H1 (cell line): ENCODE measurements around the gene DDX59. TPM values are rescaled to one million over a fixed set of nuclear protein-coding genes. Genes with fewer than 3 reads are reported as not detected.

Experiments
- CBX5 ChIP-seq: fragments of 300-800, 300-1000 bp; sonication (generic); IDR thresholded peaks from 2 replicates; pipeline ENCODE4 v1.7.1; 2016; ENCODE audit warnings: antibody characterized with exemption, low read length, low read depth
- CBX8 ChIP-seq: fragments of 300-800, 300-1000 bp; sonication (generic); IDR thresholded peaks from 2 replicates; pipeline ENCODE4 v1.7.1; 2016; ENCODE audit warnings: low read depth, low read length, borderline replicate concordance
- CEBPB ChIP-seq: IDR thresholded peaks from 2 replicates; pipeline ENCODE4 v1.6.1; 2012; ENCODE audit warnings: low read depth, low read length
- CHD1 ChIP-seq: IDR thresholded peaks from 2 replicates; pipeline ENCODE4 v1.6.1; 2012; ENCODE audit warnings: low read depth, low read length, improper control_type of control experiment
- CHD7 ChIP-seq: fragments of 300-600 bp; sonication (generic); IDR thresholded peaks from 2 replicates; pipeline ENCODE4 v1.7.1; 2012; ENCODE audit warnings: low read length, moderate library complexity, mild to moderate bottlenecking, inconsistent platforms; ENCODE audit not compliant: insufficient replicate concordance
- GTF2F1 ChIP-seq: IDR thresholded peaks from 2 replicates; pipeline ENCODE4 v1.6.1; 2012; ENCODE audit warnings: low read depth, low read length, improper control_type of control experiment, borderline replicate concordance
- KDM5A ChIP-seq: fragments of 200-600 bp; IDR thresholded peaks from 2 replicates; pipeline ENCODE4 v1.7.1; 2012; ENCODE audit warnings: mild to moderate bottlenecking, low read length, inconsistent platforms, mixed read lengths
- NRF1 ChIP-seq: IDR thresholded peaks from 2 replicates; pipeline ENCODE4 v1.6.1; 2011; ENCODE audit warnings: mild to moderate bottlenecking, low read depth, low read length, improper control_type of control experiment
- RFX5 ChIP-seq: IDR thresholded peaks from 2 replicates; pipeline ENCODE4 v1.6.1; 2011; ENCODE audit warnings: low read depth, low read length, improper control_type of control experiment, borderline replicate concordance
- SP2 ChIP-seq: IDR thresholded peaks from 2 replicates; pipeline ENCODE4 v1.6.1; 2012; ENCODE audit warnings: mild to moderate bottlenecking, low read length, inconsistent platforms
- SP4 ChIP-seq: IDR thresholded peaks from 2 replicates; pipeline ENCODE4 v1.6.1; 2012; ENCODE audit warnings: low read length, inconsistent platforms
- polyA plus RNA-seq, 7 experiments: library from polyadenylated mRNA; depleted of rRNA in 3 of 7; stranded (reverse) in 5 of 7; unstranded in 2 of 7; fragments of >200 nt in 5 of 7; fragments of 200-250 nt in 2 of 7; gene quantifications; 1 replicate in 5 of 7; 2 replicates in 1 of 7; 4 replicates in 1 of 7; pipeline versions ENCODE4 v1.2.1 to v1.2.3, GENCODE V29; 2011 to 2013; ENCODE audit warnings: missing spikeins in 2 of 7, mixed read lengths in 2 of 7
- total RNA-seq: library from RNA; stranded (reverse); fragmentation: NEBNext Ultra II Directional; extraction: Animal tissue kit (Norgen Biotek cat#: 25700); gene quantifications from 2 replicates; pipeline ENCODE4 v1.2.1, GENCODE V29; 2021

Gene DDX59
- total and polyA plus RNA-seq, 2 of the 8 experiments (the other 6 are each of a cell fraction or from before 2014, with no cell fraction given), result 8.3 to 19.4 TPM

- TF ChIP-seq SP4, result no peak
- no peak for TF ChIP-seq CBX8
- no peak for TF ChIP-seq NRF1
- no peak for TF ChIP-seq KDM5A
- TF ChIP-seq CHD1, result no peak
- no peak for TF ChIP-seq CHD7
- TF ChIP-seq CEBPB, result no peak
- no peak for TF ChIP-seq GTF2F1
- TF ChIP-seq CBX5, result no peak
- no peak for TF ChIP-seq SP2
- no peak for TF ChIP-seq RFX5
Measured at GRCh38 chr1:200670242-200671118, 773 bp upstream of the DDX59 start (continued).
